ENCODE data around the gene TAF3.
"Not testable (repeated sequence)": the region's sequence is repeated elsewhere in the genome, so short reads cannot be mapped to it uniquely, and the experiment has no call there.

Gene TAF3

GRCh38 chr10:7811000-7811399 lies 7.3 kb upstream of the TAF3 start:
- no peak for DNase-seq

GRCh38 chr10:7811743-7812142 lies 6.6 kb upstream of the TAF3 start:
- DNase-seq = not testable (repeated sequence)

- DNase-seq = no peak
Measured at GRCh38 chr10:7813481-7813880, 4.8 kb upstream of the TAF3 start.

GRCh38 chr10:7817576-7817975 lies 729 bp upstream of the TAF3 start:
- no peak for DNase-seq

GRCh38 chr10:7817984-7818294 lies 366 bp upstream of the TAF3 start:
- no peak for DNase-seq

GRCh38 chr10:7819121-7819460 lies 786 bp downstream of the TAF3 start:
- no peak for DNase-seq

- no peak for DNase-seq
Measured at GRCh38 chr10:7824251-7824650, 5.9 kb downstream of the TAF3 start.

GRCh38 chr10:7826971-7827370 lies 8.7 kb downstream of the TAF3 start:
- no peak for DNase-seq

GRCh38 chr10:7829289-7829834 lies 11.1 kb downstream of the TAF3 start:
- no peak for DNase-seq

GRCh38 chr10:7832060-7832459 lies 13.8 kb downstream of the TAF3 start:
- no peak for DNase-seq

GRCh38 chr10:7833210-7833609 lies 14.9 kb downstream of the TAF3 start:
- DNase-seq = no peak

- DNase-seq = no peak
Measured at GRCh38 chr10:7834262-7834661, 16.0 kb downstream of the TAF3 start.

GRCh38 chr10:7836571-7836970 lies 18.3 kb downstream of the TAF3 start:
- DNase-seq = no peak

GRCh38 chr10:7846591-7846990 lies 28.3 kb downstream of the TAF3 start:
- DNase-seq = no peak

- no peak for DNase-seq
Measured at GRCh38 chr10:7853226-7853842, 35.0 kb downstream of the TAF3 start.

GRCh38 chr10:7853890-7854289 lies 35.6 kb downstream of the TAF3 start:
- no peak for DNase-seq

GRCh38 chr10:7855205-7855604 lies 36.9 kb downstream of the TAF3 start:
- no peak for DNase-seq

- DNase-seq = no peak
Measured at GRCh38 chr10:7856678-7857077, 38.4 kb downstream of the TAF3 start.

GRCh38 chr10:7857262-7857661 lies 39.0 kb downstream of the TAF3 start:
- no peak for DNase-seq

GRCh38 chr10:7861509-7862120 lies 43.3 kb downstream of the TAF3 start:
- no peak for DNase-seq

- no peak for DNase-seq
Measured at GRCh38 chr10:7862121-7862514, 43.8 kb downstream of the TAF3 start.

- DNase-seq = no peak
Measured at GRCh38 chr10:7866176-7866575, 47.9 kb downstream of the TAF3 start.

- DNase-seq = no peak
Measured at GRCh38 chr10:7872041-7872442, 53.7 kb downstream of the TAF3 start.

- DNase-seq = no peak
Measured at GRCh38 chr10:7874864-7875263, 56.6 kb downstream of the TAF3 start.

- DNase-seq = no peak
Measured at GRCh38 chr10:7876541-7877127, 58.3 kb downstream of the TAF3 start.
